ENCODE measurements around the gene CLK3. TPM values are rescaled to one million over a fixed set of nuclear protein-coding genes. Genes with fewer than 3 reads are reported as not detected.

CLK3 gene
- total RNA-seq, 1 experiment from 2014 or later, result 56.2 TPM

DNA sequence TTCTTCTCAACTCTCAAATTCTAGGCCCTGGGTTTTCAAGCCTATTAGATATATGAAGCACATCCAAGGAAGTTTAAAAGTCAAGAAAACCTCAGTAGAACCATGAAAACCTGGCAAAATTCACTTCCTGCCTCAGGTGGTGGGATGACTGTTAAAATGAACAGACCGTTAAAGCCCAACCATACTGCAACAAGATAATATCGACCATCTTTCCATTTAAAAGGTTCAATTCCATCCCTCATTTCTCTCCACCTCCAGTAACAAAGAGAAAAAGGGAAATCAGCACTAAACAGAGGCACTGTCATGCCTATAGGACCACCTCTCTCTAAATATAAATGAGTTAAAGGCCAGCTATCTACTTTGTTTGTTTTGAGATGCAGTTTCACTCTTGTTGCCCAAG lies 49.0 kb downstream of the CLK3 start:
- no peak for ATAC-seq
- H3K9ac ChIP-seq (ENCODE audit: low read length), result no peak overlapping the region
- no peak overlapping the region for H2AFZ ChIP-seq (ENCODE audit: low read length)
- H3K36me3 ChIP-seq (ENCODE audit: low read depth, low read length), result peaks cover 14% of the 10 kb centered on the region; the same call in 1 of the 2 replicates
- H3K4me1 ChIP-seq (ENCODE audit: insufficient read depth, low read length), result peaks cover 14% of the 10 kb centered on the region
- BruUV-seq (replicated peaks), result no TSS peak
- no peaks in the 10 kb centered on the region for H3K27me3 ChIP-seq (ENCODE audit: low read length)
- H3K4me3 ChIP-seq (ENCODE audit: low read length), result no peak overlapping the region
- peak overlapping the region; percentile 11; the same call in 1 of the 2 replicates for H3K4me2 ChIP-seq (ENCODE audit: low read length)
- H3K9me3 ChIP-seq (ENCODE audit: low read length), result no peaks in the 10 kb centered on the region
- ChIA-PET CTCF (no interaction called here), POLR2A (ENCODE audit: unreplicated experiment) (no interaction called here)
- intact Hi-C loops (cut with micrococcal nuclease), result no loop called here
- H3K27ac ChIP-seq (ENCODE audit: low read length), result peak overlapping the region; percentile 31
- peaks cover 7% of the 10 kb centered on the region; the same call in 1 of the 2 replicates for H4K20me1 ChIP-seq (ENCODE audit: low read length)
- no peaks in the 10 kb centered on the region for H3F3A ChIP-seq (ENCODE audit: low read length, unreplicated experiment)
- H3K79me2 ChIP-seq (ENCODE audit: low read length), result peaks cover 32% of the 10 kb centered on the region
- TF ChIP-seq EZH2phosphoT487 (IDR thresholded peaks at IDR 0.05; ENCODE audit: borderline replicate concordance, low read length) (no peak), EZH2 (IDR thresholded peaks at IDR 0.05; ENCODE audit: low read length, unreplicated experiment) (no peak)
- TF ChIP-seq, protein P1, sequence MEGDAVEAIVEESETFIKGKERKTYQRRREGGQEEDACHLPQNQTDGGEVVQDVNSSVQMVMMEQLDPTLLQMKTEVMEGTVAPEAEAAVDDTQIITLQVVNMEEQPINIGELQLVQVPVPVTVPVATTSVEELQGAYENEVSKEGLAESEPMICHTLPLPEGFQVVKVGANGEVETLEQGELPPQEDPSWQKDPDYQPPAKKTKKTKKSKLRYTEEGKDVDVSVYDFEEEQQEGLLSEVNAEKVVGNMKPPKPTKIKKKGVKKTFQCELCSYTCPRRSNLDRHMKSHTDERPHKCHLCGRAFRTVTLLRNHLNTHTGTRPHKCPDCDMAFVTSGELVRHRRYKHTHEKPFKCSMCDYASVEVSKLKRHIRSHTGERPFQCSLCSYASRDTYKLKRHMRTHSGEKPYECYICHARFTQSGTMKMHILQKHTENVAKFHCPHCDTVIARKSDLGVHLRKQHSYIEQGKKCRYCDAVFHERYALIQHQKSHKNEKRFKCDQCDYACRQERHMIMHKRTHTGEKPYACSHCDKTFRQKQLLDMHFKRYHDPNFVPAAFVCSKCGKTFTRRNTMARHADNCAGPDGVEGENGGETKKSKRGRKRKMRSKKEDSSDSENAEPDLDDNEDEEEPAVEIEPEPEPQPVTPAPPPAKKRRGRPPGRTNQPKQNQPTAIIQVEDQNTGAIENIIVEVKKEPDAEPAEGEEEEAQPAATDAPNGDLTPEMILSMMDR (conservative IDR thresholded peaks at IDR 0.05; ENCODE audit: low read depth, low read length), result no peak
- H3K9me2 ChIP-seq (replicated peaks; ENCODE audit: low read length), result no peaks in the 10 kb centered on the region
- DNase-seq, result no peak

DNA sequence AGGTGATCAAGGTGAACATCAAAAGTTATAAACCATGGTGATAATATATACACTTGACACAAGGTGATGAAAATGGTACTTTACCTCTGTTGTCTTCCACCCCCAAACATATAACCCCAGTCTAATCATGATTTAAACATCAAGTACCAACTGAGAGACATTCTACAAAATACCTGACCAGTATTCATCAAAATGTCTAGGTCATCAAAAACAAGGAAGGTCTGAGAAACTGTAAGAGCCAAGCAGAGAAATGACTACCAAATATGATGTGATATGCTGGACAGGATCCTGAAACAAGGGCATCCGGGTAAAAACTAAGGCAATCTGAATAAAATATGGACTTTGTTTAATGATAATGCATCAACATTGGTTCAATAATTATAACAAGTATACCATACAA lies 52.3 kb downstream of the CLK3 start:
- peaks cover 7% of the 10 kb centered on the region; the same call in 1 of the 2 replicates for H4K20me1 ChIP-seq (ENCODE audit: low read length)
- TF ChIP-seq EZH2 (IDR thresholded peaks at IDR 0.05; ENCODE audit: low read length, unreplicated experiment), result no peak
- no peak for TF ChIP-seq EZH2phosphoT487 (IDR thresholded peaks at IDR 0.05; ENCODE audit: borderline replicate concordance, low read length)
- TF ChIP-seq, protein P1 (conservative IDR thresholded peaks at IDR 0.05; ENCODE audit: low read depth, low read length), result no peak
- H3K36me3 ChIP-seq (ENCODE audit: low read depth, low read length), result peaks cover 25% of the 10 kb centered on the region; the same call in 1 of the 2 replicates
- no peak overlapping the region for H3K27ac ChIP-seq (ENCODE audit: low read length)
- H3K4me2 ChIP-seq (ENCODE audit: low read length), result no peak overlapping the region
- intact Hi-C loops (cut with micrococcal nuclease), result no loop called here
- POLR2A ChIA-PET (ENCODE audit: unreplicated experiment), result no interaction called here
- H3K4me1 ChIP-seq (ENCODE audit: insufficient read depth, low read length), result peaks cover 14% of the 10 kb centered on the region
- no TSS peak for BruUV-seq (replicated peaks)
- no peaks in the 10 kb centered on the region for H3F3A ChIP-seq (ENCODE audit: low read length, unreplicated experiment)
- peaks cover 17% of the 10 kb centered on the region for H3K79me2 ChIP-seq (ENCODE audit: low read length)
- ATAC-seq (no peak), DNase-seq (no peak)
- CTCF ChIA-PET, result no interaction called here
- no peaks in the 10 kb centered on the region for H3K27me3 ChIP-seq (ENCODE audit: low read length)
- H3K9me2 ChIP-seq (replicated peaks; ENCODE audit: low read length), result no peaks in the 10 kb centered on the region
- no peak overlapping the region for H3K9ac ChIP-seq (ENCODE audit: low read length)
- no peaks in the 10 kb centered on the region for H3K9me3 ChIP-seq (ENCODE audit: low read length)
- no peak overlapping the region for H2AFZ ChIP-seq (ENCODE audit: low read length)
- no peak overlapping the region for H3K4me3 ChIP-seq (ENCODE audit: low read length)

- ATAC-seq, result no peak
- H3K4me3 ChIP-seq (ENCODE audit: low read length), result no peak overlapping the region
- no peaks in the 10 kb centered on the region for H3K27me3 ChIP-seq (ENCODE audit: low read length)
- no peaks in the 10 kb centered on the region for H4K20me1 ChIP-seq (ENCODE audit: low read length)
- peaks cover 2% of the 10 kb centered on the region; the same call in 1 of the 2 replicates for H3K4me1 ChIP-seq (ENCODE audit: insufficient read depth, low read length)
- no peak for DNase-seq
- no peaks in the 10 kb centered on the region for H3F3A ChIP-seq (ENCODE audit: low read length, unreplicated experiment)
- TF ChIP-seq, protein P1 (conservative IDR thresholded peaks at IDR 0.05; ENCODE audit: low read depth, low read length), result no peak
- TF ChIP-seq EZH2phosphoT487 (IDR thresholded peaks at IDR 0.05; ENCODE audit: borderline replicate concordance, low read length) (no peak), EZH2 (IDR thresholded peaks at IDR 0.05; ENCODE audit: low read length, unreplicated experiment) (no peak)
- peaks cover 25% of the 10 kb centered on the region; the same call in 1 of the 2 replicates for H3K36me3 ChIP-seq (ENCODE audit: low read depth, low read length)
- BruUV-seq (replicated peaks), result no TSS peak
- no peak overlapping the region for H3K4me2 ChIP-seq (ENCODE audit: low read length)
- peaks cover 11% of the 10 kb centered on the region for H3K79me2 ChIP-seq (ENCODE audit: low read length)
- ChIA-PET POLR2A (ENCODE audit: unreplicated experiment) (no interaction called here), CTCF (no interaction called here)
- H3K9me2 ChIP-seq (replicated peaks; ENCODE audit: low read length), result no peaks in the 10 kb centered on the region
- no peaks in the 10 kb centered on the region for H3K9me3 ChIP-seq (ENCODE audit: low read length)
- no peak overlapping the region for H3K27ac ChIP-seq (ENCODE audit: low read length)
- H3K9ac ChIP-seq (ENCODE audit: low read length), result no peak overlapping the region
- H2AFZ ChIP-seq (ENCODE audit: low read length), result no peak overlapping the region
- intact Hi-C loops (cut with micrococcal nuclease), result no loop called here
Measured at GRCh38 chr15:74669627-74670026, 54.0 kb downstream of the CLK3 start.
